CD14-positive monocyte (primary cell): ENCODE measurements around the gene TMC6. TPM values are rescaled to one million over a fixed set of nuclear protein-coding genes. Genes with fewer than 3 reads are reported as not detected.

Experiments used
- DNase-seq, 3 donors: peaks; one replicate each; pipeline ENCODE4 v3.0.0-alpha.2; 2011 to 2022
- H2AFZ ChIP-seq: 2 replicates; pipeline ENCODE4 v1.6.0; 2012; ENCODE audit warnings: mild to moderate bottlenecking, low read depth, low read length, inconsistent platforms; ENCODE audit not compliant: insufficient read depth, poor library complexity, severe bottlenecking
- H3K27ac ChIP-seq, 2 donors: 1 replicate in 1 of 2; 2 replicates in 1 of 2; pipeline ENCODE4 v1.5.1; 2012 to 2013; ENCODE audit warnings: low read length in 2 of 2, control low read depth in 1 of 2, inconsistent platforms in 1 of 2, low read depth in 1 of 2, mild to moderate bottlenecking in 1 of 2
- H3K27me3 ChIP-seq, 2 donors: one replicate each; pipeline versions ENCODE4 v1.6.0 to v1.6.1; 2011 to 2013; ENCODE audit warnings: low read length in 2 of 2; ENCODE audit not compliant: control insufficient read depth in 2 of 2, insufficient read depth in 2 of 2
- H3K36me3 ChIP-seq, 2 donors: replicated peaks in 1 of 2; 1 replicate in 1 of 2; 2 replicates in 1 of 2; pipeline versions ENCODE4 v1.5.1 to v1.6.1; 2012 to 2013; ENCODE audit warnings: low read length in 2 of 2, control low read depth in 1 of 2, inconsistent platforms in 1 of 2, mild to moderate bottlenecking in 1 of 2; ENCODE audit not compliant: insufficient read depth in 2 of 2, control insufficient read depth in 1 of 2
- H3K4me1 ChIP-seq, 2 donors: 1 replicate in 1 of 2; 2 replicates in 1 of 2; pipeline versions ENCODE4 v1.5.1 to v1.6.1; 2012 to 2013; ENCODE audit warnings: low read length in 2 of 2, control low read depth in 1 of 2, inconsistent platforms in 1 of 2, mild to moderate bottlenecking in 1 of 2, moderate library complexity in 1 of 2; ENCODE audit not compliant: insufficient read depth in 2 of 2, control insufficient read depth in 1 of 2
- H3K4me2 ChIP-seq: replicated peaks from 2 replicates; pipeline ENCODE3; 2012; ENCODE audit warnings: low read length, moderate library complexity, mild to moderate bottlenecking; ENCODE audit not compliant: poor library complexity, severe bottlenecking; ENCODE audit errors: extremely low read depth
- H3K4me3 ChIP-seq, 3 experiments: fragments of 200-600 bp in 1 of 3; sonication (generic) in 1 of 3; replicated peaks in 1 of 3; 1 replicate in 2 of 3; 2 replicates in 1 of 3; pipeline ENCODE4 v1.5.1; 2011 to 2013; ENCODE audit warnings: low read length in 3 of 3, mild to moderate bottlenecking in 3 of 3, control low read depth in 2 of 3, low read depth in 2 of 3, inconsistent platforms in 1 of 3, moderate library complexity in 1 of 3
- H3K79me2 ChIP-seq: 2 replicates; pipeline ENCODE4 v1.6.0; 2012; ENCODE audit warnings: mild to moderate bottlenecking, control low read depth, inconsistent platforms, low read length, moderate library complexity; ENCODE audit not compliant: insufficient read depth
- H3K9ac ChIP-seq: 2 replicates; pipeline ENCODE4 v1.6.0; 2017; ENCODE audit warnings: low read length, mild to moderate bottlenecking; ENCODE audit not compliant: insufficient read depth, poor library complexity, severe bottlenecking
- H3K9me3 ChIP-seq, 2 donors: replicated peaks in 1 of 2; 1 replicate in 1 of 2; 2 replicates in 1 of 2; pipeline versions ENCODE4 v1.5.1 to v1.6.1; 2012 to 2013; ENCODE audit warnings: low read length in 2 of 2, control low read depth in 1 of 2; ENCODE audit not compliant: control insufficient read depth in 1 of 2, insufficient read depth in 1 of 2
- H4K20me1 ChIP-seq: 2 replicates; pipeline ENCODE4 v1.6.0; 2012; ENCODE audit warnings: mild to moderate bottlenecking, low read length, control low read depth, moderate library complexity; ENCODE audit not compliant: insufficient read depth
- H3K27ac Mint-ChIP-seq, 7 donors: one replicate each; pipeline ENCODE4 v1.8.0; 2020; ENCODE audit warnings: mild to moderate bottlenecking in 7 of 7, mixed read lengths in 7 of 7, moderate library complexity in 6 of 7, inconsistent platforms in 2 of 7
- H3K27me3 Mint-ChIP-seq, 3 donors: one replicate each; pipeline ENCODE4 v1.8.0; 2021 to 2022; ENCODE audit warnings: low read depth in 3 of 3, mild to moderate bottlenecking in 3 of 3, mixed read lengths in 3 of 3, moderate library complexity in 3 of 3, inconsistent platforms in 1 of 3
- H3K36me3 Mint-ChIP-seq, 2 donors: one replicate each; pipeline ENCODE4 v1.8.0; 2020; ENCODE audit warnings: mixed read lengths in 2 of 2, inconsistent platforms in 1 of 2, mild to moderate bottlenecking in 1 of 2
- H3K4me1 Mint-ChIP-seq: one replicate; pipeline ENCODE4 v1.8.0; 2020; ENCODE audit warnings: mild to moderate bottlenecking, mixed read lengths
- H3K4me3 Mint-ChIP-seq, 2 donors: one replicate each; pipeline ENCODE4 v1.8.0; 2020; ENCODE audit warnings: mild to moderate bottlenecking in 2 of 2, mixed read lengths in 2 of 2, moderate library complexity in 1 of 2
- H3K9me3 Mint-ChIP-seq, 7 donors: one replicate each; pipeline ENCODE4 v1.8.0; 2020 to 2022; ENCODE audit warnings: mixed read lengths in 7 of 7, mild to moderate bottlenecking in 6 of 7, moderate library complexity in 6 of 7, inconsistent platforms in 2 of 7
- CTCF ChIP-seq: fragments of 200-600 bp; IDR thresholded peaks from one replicate; pipeline ENCODE4 v1.8.0; 2022; ENCODE audit warnings: antibody characterized with exemption, mild to moderate bottlenecking
- WGBS: methylation state at CpG from one replicate; pipeline ENCODE4 v1.1.5; 2013; ENCODE audit warnings: missing lambda C conversion rate; ENCODE audit not compliant: insufficient coverage; 5-methylcytosine and 5-hydroxymethylcytosine counted together
- intact Hi-C, 2 donors: fragments of 100-400 bp; cut with micrococcal nuclease; formaldehyde crosslinking; loops; one replicate each; pipeline versions ENCODE4 v1.15.0 to v1.15.1; 2023
- polyA plus RNA-seq, 3 donors: library from polyadenylated mRNA; depleted of rRNA in 1 of 3; unstranded in 2 of 3; stranded (reverse) in 1 of 3; fragments of 300-500 nt in 2 of 3; fragments of >200 nt in 1 of 3; fragmentation: Illumina TruSeq in 2 of 3; gene quantifications; 1 replicate in 2 of 3; 2 replicates in 1 of 3; pipeline ENCODE4 v1.2.3, GENCODE V29; 2012 to 2021

The TMC6 gene
- polyA plus RNA-seq, 3 donors: 60.1 to 107 (median 79.2) TPM

GRCh38 chr17:78124081-78124835 is 4.3 kb downstream of the TMC6 start:
- DNase-seq: peak; percentile 60 to 77 (median 62)
- Histone ChIP-seq H2AFZ (no peak overlapping the region), H3K9ac (peak overlapping the region; percentile 30), H3K79me2 (peaks cover 72% of the 10 kb centered on the region), H3K27ac (no peak overlapping the region), H3K4me1 (peaks cover 64 to 70% of the 10 kb centered on the region in 2 donors), H4K20me1 (peaks cover 83% of the 10 kb centered on the region), H3K36me3 (peaks cover 51 to 55% of the 10 kb centered on the region in 2 donors), H3K9me3 (no peaks in the 10 kb centered on the region), H3K4me3 (peak overlapping the region in 1 of 3 experiments; percentile 59), H3K27me3 (no peaks in the 10 kb centered on the region), H3K4me2 (peak overlapping the region; percentile 70)
- peaks cover 43 to 54% of the 10 kb centered on the region in 2 donors for H3K36me3 Mint-ChIP-seq
- TF ChIP-seq CTCF: no peak
- intact Hi-C loops: no loop called here
- peaks cover 0 to 6% (median 0%) of the 10 kb centered on the region in 3 donors for H3K27me3 Mint-ChIP-seq
- peaks cover 0 to 1% (median 0%) of the 10 kb centered on the region in 7 donors for H3K9me3 Mint-ChIP-seq
- 16% methylated on average over 30 of the region's 30 CpGs for WGBS
- H3K27ac Mint-ChIP-seq: peak overlapping the region in 2 of 7 donors; percentile 19 to 25
- peaks cover 64% of the 10 kb centered on the region for H3K4me1 Mint-ChIP-seq
- H3K4me3 Mint-ChIP-seq: peak overlapping the region; percentile 16 to 55

GRCh38 chr17:78123258-78123929 is 5.2 kb downstream of the TMC6 start:
- intact Hi-C loops: no loop called here
- Histone ChIP-seq H3K36me3 (peaks cover 58 to 62% of the 10 kb centered on the region in 2 donors), H3K79me2 (peaks cover 66% of the 10 kb centered on the region), H3K4me1 (peaks cover 63 to 71% of the 10 kb centered on the region in 2 donors), H4K20me1 (peaks cover 92% of the 10 kb centered on the region), H3K27ac (no peak overlapping the region), H3K4me2 (no peak overlapping the region), H3K4me3 (no peak overlapping the region), H3K9ac (no peak overlapping the region), H2AFZ (no peak overlapping the region), H3K9me3 (no peaks in the 10 kb centered on the region), H3K27me3 (no peaks in the 10 kb centered on the region)
- H3K4me1 Mint-ChIP-seq: peaks cover 59% of the 10 kb centered on the region
- no peak for TF ChIP-seq CTCF
- H3K27me3 Mint-ChIP-seq: peaks cover 0 to 6% (median 0%) of the 10 kb centered on the region in 3 donors
- H3K36me3 Mint-ChIP-seq: peaks cover 45 to 63% of the 10 kb centered on the region in 2 donors
- 95% methylated on average over 5 of the region's 5 CpGs for WGBS
- peak overlapping the region in 1 of 2 donors; percentile 24 for H3K4me3 Mint-ChIP-seq
- H3K27ac Mint-ChIP-seq: peak overlapping the region in 2 of 7 donors; percentile 37 to 40
- DNase-seq: no peak
- peaks cover 0 to 1% (median 0%) of the 10 kb centered on the region in 7 donors for H3K9me3 Mint-ChIP-seq
